ENCODE results near the gene PKIB. TPM values are rescaled to one million over a fixed set of nuclear protein-coding genes. Genes with fewer than 3 reads are reported as not detected.
A peak's percentile ranks its signal among the peaks of the same experiment; 100 is the strongest.

PKIB gene
- total RNA-seq, 2 donors from 2014 or later, result 46.0 to 56.1 TPM

DNA sequence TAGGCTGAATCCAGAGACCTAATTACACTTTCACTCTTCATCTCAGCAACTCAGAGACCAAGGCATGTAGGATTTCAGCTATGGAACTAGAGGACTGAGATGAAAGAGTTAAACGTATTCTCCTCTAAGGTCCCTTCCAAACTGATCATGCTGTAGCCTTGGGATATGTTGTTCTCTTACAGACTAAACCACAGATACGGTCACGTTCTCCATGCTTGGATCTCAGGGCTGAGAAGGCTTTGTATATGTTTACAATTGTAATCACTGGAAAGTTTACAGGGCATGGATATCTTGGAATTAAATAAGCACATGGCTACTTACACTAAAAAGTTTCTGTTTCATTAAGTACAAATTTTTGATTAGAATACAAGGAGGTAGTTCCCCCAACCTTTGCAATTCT is 50.1 kb downstream of the PKIB start:
- no peaks in the 10 kb centered on the region for H3K9me3 ChIP-seq (ENCODE audit: control insufficient read depth, low read length)
- no peak overlapping the region for H3K4me3 ChIP-seq (ENCODE audit: low read length)
- H3K27ac Mint-ChIP-seq, result no peak overlapping the region
- H3K9me3 Mint-ChIP-seq, result no peaks in the 10 kb centered on the region
- H3K27me3 Mint-ChIP-seq (ENCODE audit: insufficient read depth), result no peaks in the 10 kb centered on the region
- WGBS, 2 experiments (ENCODE audit: insufficient coverage in 1 of 2, insufficient read length in 1 of 2), result 86% methylated on average over 3 of the region's 3 CpGs; no CpG with 5 or more reads in 1 of the 2 experiments
- DNase-seq, result no peak
- H3K27ac ChIP-seq (ENCODE audit: low read depth, low read length), result no peak overlapping the region
- no peak overlapping the region for H3K4me3 Mint-ChIP-seq
- H3K36me3 Mint-ChIP-seq (ENCODE audit: low read depth), result peaks cover 2% of the 10 kb centered on the region
- no peaks in the 10 kb centered on the region for H3K27me3 ChIP-seq (ENCODE audit: control insufficient read depth, insufficient read depth, low read length, poor library complexity, severe bottlenecking)
- H3K9ac ChIP-seq (ENCODE audit: extremely low read depth, low read length, poor library complexity, severe bottlenecking), result no peak overlapping the region
- no peaks in the 10 kb centered on the region for H3K4me1 ChIP-seq (ENCODE audit: control insufficient read depth, insufficient read depth, low read length)
- no peaks in the 10 kb centered on the region for H3K4me1 Mint-ChIP-seq
- TF ChIP-seq, protein P1, sequence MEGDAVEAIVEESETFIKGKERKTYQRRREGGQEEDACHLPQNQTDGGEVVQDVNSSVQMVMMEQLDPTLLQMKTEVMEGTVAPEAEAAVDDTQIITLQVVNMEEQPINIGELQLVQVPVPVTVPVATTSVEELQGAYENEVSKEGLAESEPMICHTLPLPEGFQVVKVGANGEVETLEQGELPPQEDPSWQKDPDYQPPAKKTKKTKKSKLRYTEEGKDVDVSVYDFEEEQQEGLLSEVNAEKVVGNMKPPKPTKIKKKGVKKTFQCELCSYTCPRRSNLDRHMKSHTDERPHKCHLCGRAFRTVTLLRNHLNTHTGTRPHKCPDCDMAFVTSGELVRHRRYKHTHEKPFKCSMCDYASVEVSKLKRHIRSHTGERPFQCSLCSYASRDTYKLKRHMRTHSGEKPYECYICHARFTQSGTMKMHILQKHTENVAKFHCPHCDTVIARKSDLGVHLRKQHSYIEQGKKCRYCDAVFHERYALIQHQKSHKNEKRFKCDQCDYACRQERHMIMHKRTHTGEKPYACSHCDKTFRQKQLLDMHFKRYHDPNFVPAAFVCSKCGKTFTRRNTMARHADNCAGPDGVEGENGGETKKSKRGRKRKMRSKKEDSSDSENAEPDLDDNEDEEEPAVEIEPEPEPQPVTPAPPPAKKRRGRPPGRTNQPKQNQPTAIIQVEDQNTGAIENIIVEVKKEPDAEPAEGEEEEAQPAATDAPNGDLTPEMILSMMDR (conservative IDR thresholded peaks at IDR 0.05), result no peak
- no peaks in the 10 kb centered on the region for H3K36me3 ChIP-seq (ENCODE audit: control insufficient read depth, insufficient read depth, low read length)

DNA sequence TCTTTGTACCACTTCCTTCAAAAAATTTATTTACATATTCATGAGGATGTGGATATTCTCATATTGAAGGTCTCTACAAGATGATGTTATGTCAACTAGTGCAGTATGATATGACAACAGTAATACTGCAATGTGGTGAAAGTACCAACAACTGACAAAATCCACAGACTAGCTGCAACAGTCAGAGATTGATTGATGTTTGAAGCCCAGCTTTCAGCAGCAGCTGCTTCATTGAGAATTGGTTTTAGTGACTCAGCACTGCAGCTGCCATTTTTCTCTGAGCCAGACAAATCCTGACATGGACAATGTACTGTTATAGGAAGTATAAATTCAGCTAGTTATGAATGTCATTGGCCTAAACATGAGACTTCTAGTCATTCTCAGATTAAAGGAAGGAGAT is 53.8 kb downstream of the PKIB start:
- Histone ChIP-seq H3K9me3 (ENCODE audit: control insufficient read depth, low read length) (no peaks in the 10 kb centered on the region), H3K4me1 (ENCODE audit: control insufficient read depth, insufficient read depth, low read length) (no peaks in the 10 kb centered on the region), H3K27ac (ENCODE audit: low read depth, low read length) (no peak overlapping the region), H3K9ac (ENCODE audit: extremely low read depth, low read length, poor library complexity, severe bottlenecking) (no peak overlapping the region), H3K36me3 (ENCODE audit: control insufficient read depth, insufficient read depth, low read length) (no peaks in the 10 kb centered on the region), H3K4me3 (ENCODE audit: low read length) (no peak overlapping the region), H3K27me3 (ENCODE audit: control insufficient read depth, insufficient read depth, low read length, poor library complexity, severe bottlenecking) (no peaks in the 10 kb centered on the region)
- Mint-ChIP-seq H3K4me1 (no peaks in the 10 kb centered on the region), H3K36me3 (ENCODE audit: low read depth) (peaks cover 13% of the 10 kb centered on the region), H3K9me3 (no peaks in the 10 kb centered on the region), H3K27ac (no peak overlapping the region), H3K27me3 (ENCODE audit: insufficient read depth) (no peaks in the 10 kb centered on the region), H3K4me3 (no peak overlapping the region)
- TF ChIP-seq, protein P1 (conservative IDR thresholded peaks at IDR 0.05), result no peak
- no peak for DNase-seq

DNA sequence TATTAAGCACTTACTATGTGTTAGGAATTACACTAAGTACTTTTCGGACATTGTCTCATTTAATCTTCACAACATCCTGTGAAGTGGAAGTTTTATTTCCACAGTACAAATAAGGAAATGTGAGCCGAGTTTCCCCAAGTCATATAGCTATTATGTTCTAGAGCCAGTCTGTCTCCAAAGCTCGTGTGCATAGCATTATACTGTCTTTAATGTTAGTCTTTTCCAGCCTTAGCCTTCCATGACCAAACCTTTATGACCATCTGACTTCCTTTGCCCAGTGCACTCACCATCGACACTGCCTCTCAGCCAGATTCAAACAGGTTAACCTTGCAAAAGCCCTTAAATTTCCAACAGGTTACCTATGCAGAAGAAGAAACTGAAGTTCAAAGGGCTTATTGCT is 55.7 kb downstream of the PKIB start:
- H3K4me1 ChIP-seq (ENCODE audit: control insufficient read depth, insufficient read depth, low read length), result no peaks in the 10 kb centered on the region
- whole genome bisulfite sequencing, 2 experiments (ENCODE audit: insufficient coverage in 1 of 2, insufficient read length in 1 of 2), result 90 to 95% methylated on average over 4 of the region's 4 CpGs
- H3K36me3 Mint-ChIP-seq (ENCODE audit: low read depth), result peaks cover 13% of the 10 kb centered on the region

More for the DNA sequence above, 55.7 kb downstream of the PKIB start:
- H3K4me1 Mint-ChIP-seq, result no peaks in the 10 kb centered on the region
- Histone ChIP-seq H3K4me3 (ENCODE audit: low read length) (no peak overlapping the region), H3K27ac (ENCODE audit: low read depth, low read length) (no peak overlapping the region), H3K9me3 (ENCODE audit: control insufficient read depth, low read length) (no peaks in the 10 kb centered on the region), H3K27me3 (ENCODE audit: control insufficient read depth, insufficient read depth, low read length, poor library complexity, severe bottlenecking) (no peaks in the 10 kb centered on the region), H3K9ac (ENCODE audit: extremely low read depth, low read length, poor library complexity, severe bottlenecking) (no peak overlapping the region), H3K36me3 (ENCODE audit: control insufficient read depth, insufficient read depth, low read length) (no peaks in the 10 kb centered on the region)
- no peak overlapping the region for H3K4me3 Mint-ChIP-seq
- TF ChIP-seq, protein P1 (conservative IDR thresholded peaks at IDR 0.05), result no peak
- peak overlapping the region; percentile 69 for H3K27ac Mint-ChIP-seq
- H3K27me3 Mint-ChIP-seq (ENCODE audit: insufficient read depth), result no peaks in the 10 kb centered on the region
- no peak for DNase-seq
- no peaks in the 10 kb centered on the region for H3K9me3 Mint-ChIP-seq
